H1 (cell line): ENCODE data around the gene C1QL1. TPM values are rescaled to one million over a fixed set of nuclear protein-coding genes. Genes with fewer than 3 reads are reported as not detected.

ENCODE experiments used
- CHD7 ChIP-seq: fragments of 300-600 bp; sonication (generic); IDR thresholded peaks from 2 replicates; pipeline ENCODE4 v1.7.1; 2012; ENCODE audit warnings: low read length, moderate library complexity, mild to moderate bottlenecking, inconsistent platforms; ENCODE audit not compliant: insufficient replicate concordance
- SP1 ChIP-seq: IDR thresholded peaks from 2 replicates; pipeline ENCODE4 v1.6.1; 2011; ENCODE audit warnings: low read depth, low read length
- polyA plus RNA-seq, 7 experiments: library from polyadenylated mRNA; depleted of rRNA in 3 of 7; stranded (reverse) in 5 of 7; unstranded in 2 of 7; fragments of >200 nt in 5 of 7; fragments of 200-250 nt in 2 of 7; gene quantifications; 1 replicate in 5 of 7; 2 replicates in 1 of 7; 4 replicates in 1 of 7; pipeline versions ENCODE4 v1.2.1 to v1.2.3, GENCODE V29; 2011 to 2013; ENCODE audit warnings: missing spikeins in 2 of 7, mixed read lengths in 2 of 7
- total RNA-seq: library from RNA; stranded (reverse); fragmentation: NEBNext Ultra II Directional; extraction: Animal tissue kit (Norgen Biotek cat#: 25700); gene quantifications from 2 replicates; pipeline ENCODE4 v1.2.1, GENCODE V29; 2021

Gene C1QL1
- total and polyA plus RNA-seq, 2 of the 8 experiments (the other 6 are each of a cell fraction or from before 2014, with no cell fraction given): 7.6 to 10.5 TPM

- TF ChIP-seq CHD7 (no peak), SP1 (no peak)
Observed at GRCh38 chr17:44999433-44999832, 31.3 kb upstream of the C1QL1 start (continued).
